NCI-H146 treated with DMSO at 0.1 percent for 48 hours (cell line): Measurements from ENCODE around the gene GNAI2.
"Not testable (repeated sequence)": the region's sequence is repeated elsewhere in the genome, so short reads cannot be mapped to it uniquely, and the experiment has no call there.

Experiments
- DNase-seq: peaks from one replicate; lab custom pipeline; 2025; ENCODE audit not compliant: unreplicated experiment; lab: John Stamatoyannopoulos, UW

The GNAI2 gene

DNA sequence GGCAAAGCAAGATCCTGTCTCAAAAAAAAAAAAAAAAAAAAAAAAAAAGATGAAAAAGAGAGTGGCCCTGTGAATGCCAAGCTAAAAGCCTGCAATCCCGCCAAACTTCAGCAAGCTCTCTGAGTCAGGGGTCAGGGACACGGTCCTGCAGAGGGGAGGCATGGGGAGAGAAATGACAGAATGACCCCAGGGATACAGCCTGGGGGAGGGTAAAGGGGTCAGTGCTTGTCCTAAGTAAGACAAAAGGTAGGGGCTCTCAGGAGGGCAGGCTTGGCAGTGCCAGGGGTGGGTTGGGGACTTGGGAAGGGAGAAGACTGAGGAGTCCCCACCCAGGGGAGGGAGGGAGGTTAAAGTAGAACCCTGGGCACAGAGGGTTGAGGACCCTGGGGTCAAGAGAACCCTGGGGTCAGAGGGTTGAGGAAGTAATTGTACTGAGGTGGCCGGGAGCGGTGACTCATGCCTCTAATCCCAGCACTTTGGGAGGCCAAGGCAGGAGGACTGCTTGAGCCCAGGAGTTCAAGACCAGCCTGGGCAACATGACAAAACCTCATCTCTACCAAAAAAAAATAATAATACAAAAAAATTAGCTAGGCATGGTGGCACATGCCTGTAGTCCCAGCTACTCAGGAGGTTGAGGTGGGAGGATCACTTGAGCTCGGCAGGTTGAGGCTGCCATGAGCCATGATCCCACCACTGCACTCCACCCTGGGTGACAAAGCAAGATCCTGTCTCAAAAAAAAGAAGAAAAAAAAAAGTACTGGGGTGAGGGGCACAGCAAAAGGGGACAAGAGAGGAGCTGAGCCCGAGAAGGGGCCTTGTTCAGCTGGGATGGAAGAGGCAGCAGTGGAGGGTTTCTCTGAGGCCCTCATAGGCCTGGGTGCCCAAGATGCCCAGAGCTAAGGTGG is 27.7 kb downstream of the GNAI2 start:
- DNase-seq = no peak

DNA sequence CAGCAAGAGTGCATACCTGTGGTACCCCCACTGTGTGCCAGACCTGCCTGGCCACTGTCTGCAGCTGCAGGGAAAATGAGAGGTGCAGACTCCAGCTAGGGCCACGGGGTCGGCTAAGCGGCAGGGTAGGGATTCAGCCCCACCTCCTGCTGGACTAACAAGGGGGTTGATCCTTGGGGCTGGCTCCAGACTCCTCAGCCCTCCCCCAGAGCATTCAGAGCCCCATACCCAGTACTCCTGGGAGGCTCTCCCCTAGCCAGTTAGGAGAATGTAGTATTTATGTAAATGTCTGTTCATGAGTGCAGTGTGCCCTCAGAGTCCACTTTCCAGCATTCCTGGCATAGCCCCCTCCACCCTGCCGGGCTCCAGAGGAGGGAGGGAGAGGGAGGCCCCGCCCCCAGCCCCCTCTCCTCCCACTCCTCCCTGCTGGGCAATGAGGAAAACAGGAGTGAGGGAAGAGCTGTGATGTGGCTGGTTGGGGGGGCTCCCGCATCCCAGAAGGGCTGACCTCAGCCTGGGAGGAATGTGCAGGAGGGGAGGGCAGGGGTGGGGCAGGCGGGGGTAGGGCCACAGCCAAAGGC is 28.5 kb downstream of the GNAI2 start:
- DNase-seq = no peak

DNA sequence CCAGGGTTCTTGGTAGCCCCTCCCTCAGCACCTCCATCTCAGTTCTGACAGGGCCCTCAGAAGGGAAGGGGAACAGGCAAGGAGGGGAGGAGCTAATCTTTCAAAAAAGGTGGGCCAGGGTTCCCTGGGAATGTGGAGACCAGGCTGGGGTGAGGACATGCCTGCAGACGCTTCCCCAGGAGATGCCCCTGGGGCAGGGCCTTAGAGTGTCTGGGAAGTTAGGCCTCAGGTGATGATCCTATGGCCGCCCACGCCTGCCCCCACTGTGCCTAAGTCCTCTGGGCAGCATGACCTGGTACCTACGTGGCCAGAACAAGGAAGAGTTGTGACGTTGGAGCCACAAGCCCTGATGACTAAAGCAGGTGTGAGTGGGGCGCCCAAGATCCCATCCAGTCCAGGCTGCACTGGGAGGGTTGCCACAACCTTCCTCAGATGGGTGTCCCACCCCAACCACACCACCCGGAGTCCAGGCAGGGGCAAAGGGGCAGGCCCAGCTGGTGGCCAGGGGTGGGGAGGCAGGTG is 29.0 kb downstream of the GNAI2 start:
- DNase-seq = no peak

DNA sequence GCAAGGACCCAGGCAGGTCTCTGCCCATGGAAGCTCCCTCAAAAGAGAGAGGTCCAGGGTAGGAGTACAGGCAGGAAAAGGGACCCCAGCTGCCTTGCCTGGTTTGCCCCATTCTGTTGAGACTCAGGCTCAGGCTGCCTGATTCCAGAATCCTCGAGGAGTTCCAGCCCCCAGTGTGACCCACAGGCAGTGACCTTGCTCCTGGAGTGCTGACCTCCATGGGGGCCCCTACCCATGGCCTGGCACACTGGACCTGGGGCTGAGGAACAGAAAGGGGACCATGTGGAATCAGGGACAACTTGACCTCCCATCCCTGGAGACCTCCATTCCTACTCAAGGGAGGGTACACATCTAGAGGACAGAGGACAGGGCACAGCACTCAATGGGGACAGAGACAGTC is 29.6 kb downstream of the GNAI2 start:
- DNase-seq = no peak

DNA sequence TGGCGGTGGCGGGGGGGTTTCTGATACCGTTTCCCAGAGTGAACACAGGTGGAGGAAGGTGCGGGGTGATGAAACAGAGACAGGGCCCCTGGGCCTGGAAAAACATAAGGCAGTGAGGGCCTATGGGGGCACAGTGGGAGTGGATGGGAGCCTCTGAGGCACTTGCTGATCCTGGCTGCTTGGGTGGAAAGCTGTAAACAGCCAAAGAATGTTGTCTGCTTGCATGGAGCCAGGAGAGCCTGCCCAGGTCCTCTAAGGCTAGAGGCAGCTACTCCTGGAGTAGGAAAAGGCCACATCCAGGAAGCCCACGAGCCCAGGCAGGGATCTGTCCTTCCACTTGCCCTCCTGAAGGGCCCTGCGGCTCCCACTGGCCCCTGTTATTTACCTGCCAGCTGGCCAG is 30.0 kb downstream of the GNAI2 start:
- DNase-seq = no peak

- DNase-seq = no peak
Observed at GRCh38 chr3:50266836-50267235, 30.8 kb downstream of the GNAI2 start.

- peak; percentile 16 for DNase-seq
Observed at GRCh38 chr3:50267280-50267913, 31.4 kb downstream of the GNAI2 start.

DNA sequence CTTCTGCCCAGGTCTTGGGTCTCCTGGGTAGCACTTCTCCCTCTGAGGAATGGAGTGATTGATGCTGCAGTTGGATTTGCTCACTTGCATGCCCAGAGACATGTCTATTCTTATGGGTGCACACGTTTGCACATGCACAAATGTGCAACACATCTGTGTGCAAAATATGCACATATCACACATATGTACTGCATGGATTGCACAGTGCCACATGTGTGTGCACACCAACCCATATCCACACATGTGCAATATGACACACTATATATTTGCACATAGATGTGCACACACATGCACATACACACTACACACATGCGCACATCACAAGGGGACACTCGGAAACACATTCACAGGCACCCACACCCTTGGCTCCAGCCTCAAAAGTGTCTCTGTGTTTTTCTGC is 32.3 kb downstream of the GNAI2 start:
- DNase-seq = no peak

- DNase-seq = no peak
Observed at GRCh38 chr3:50268703-50269451, 32.9 kb downstream of the GNAI2 start, which contains the start of gene SEMA3B. Gene SEMA3B (plus strand): TSS chr3:50269147. CDS start chr3:50269241, 94 bp downstream.

DNA sequence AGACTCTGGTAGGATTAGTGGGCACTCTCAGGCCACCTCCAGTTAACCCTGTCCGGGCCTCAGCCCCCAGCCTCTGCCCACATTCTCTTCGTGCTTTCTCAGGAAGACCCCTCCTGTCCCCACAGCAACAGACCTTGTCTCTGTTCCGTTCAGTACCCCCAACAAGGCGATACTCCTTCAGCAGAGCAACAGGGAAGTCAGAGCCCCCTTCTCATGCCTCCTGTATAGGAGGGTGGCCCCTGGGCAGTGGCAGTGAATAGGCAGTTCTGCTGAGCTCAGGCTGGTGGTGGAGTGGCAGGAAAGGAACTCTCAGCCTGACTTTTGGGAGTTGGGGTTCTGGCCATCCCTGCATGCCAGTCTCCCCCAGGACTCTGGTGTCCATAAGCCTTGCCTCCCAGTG is 33.5 kb downstream of the GNAI2 start:
- DNase-seq = no peak

DNA sequence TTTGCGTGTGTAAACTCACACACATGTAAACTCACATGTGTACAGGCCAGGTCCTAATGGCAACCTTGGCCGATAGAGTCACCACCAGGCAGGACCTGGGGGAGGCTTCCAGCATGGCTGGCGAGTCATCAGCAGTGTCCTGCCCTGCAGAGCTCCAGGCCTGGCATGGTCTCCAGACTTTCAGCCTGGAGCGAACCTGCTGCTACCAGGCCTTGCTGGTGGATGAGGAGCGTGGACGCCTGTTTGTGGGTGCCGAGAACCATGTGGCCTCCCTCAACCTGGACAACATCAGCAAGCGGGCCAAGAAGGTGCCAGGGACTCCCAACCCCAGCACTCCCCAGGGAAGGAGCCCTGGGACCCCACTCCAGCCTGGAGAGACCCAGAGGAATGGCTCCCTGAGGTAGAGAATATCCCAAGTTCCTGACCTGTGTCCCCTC is 34.0 kb downstream of the GNAI2 start:
- no peak for DNase-seq

DNA sequence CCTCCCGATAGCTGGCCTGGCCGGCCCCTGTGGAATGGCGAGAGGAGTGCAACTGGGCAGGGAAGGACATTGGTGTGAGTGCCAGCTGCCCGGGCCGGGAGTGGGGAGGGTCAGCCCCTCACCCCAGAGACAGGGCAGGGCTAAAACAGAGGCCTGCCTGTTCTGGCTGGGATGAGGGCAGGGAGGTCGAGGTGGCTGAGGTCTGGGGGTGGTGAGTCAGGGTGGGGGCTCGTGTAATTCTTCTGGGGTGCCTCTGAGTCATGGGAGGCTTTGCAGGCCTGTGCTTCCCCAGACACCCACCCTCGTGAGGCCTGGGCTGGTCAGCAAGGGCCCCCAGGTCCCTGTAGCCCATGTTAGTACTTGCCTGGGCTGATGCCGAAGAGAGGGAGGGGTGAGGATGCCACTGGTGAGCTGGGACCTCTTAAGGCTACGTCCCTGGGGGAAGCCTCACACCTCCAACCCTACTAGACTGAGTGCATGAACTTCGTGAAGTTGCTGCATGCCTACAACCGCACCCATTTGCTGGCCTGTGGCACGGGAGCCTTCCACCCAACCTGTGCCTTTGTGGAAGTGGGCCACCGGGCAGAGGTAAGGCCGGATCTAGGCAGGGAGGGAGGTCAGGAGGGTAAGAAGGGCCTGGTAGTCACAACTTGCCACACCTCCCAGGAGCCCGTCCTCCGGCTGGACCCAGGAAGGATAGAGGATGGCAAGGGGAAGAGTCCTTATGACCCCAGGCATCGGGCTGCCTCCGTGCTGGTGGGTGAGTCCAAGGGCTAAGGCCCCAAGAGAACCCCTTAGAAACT is 34.6 kb downstream of the GNAI2 start:
- DNase-seq = no peak

DNA sequence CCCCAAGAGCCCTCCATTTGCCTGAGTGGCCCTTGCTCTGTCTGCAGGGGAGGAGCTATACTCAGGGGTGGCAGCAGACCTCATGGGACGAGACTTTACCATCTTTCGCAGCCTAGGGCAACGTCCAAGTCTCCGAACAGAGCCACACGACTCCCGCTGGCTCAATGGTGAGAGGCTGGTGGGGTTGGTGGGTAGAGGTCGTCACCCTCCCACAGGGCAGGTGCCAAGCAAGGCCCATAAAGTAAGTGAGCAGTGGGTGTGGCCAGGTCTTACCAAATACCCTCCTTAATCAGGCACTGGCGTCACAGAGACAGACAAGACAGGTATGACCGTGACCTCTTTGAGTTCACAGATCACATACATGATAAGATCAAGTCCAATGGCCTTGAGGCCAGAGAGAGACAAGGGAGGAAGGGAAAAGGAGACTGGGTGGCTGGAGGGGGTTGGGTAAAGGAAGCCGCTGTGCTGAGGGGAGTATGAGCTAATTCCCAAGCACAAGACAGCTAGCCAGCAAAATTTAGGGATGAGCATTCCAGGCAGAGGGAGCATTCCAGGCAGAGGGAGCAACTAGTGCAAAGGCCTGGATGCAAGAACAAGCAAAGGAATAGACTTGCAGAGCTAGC is 35.4 kb downstream of the GNAI2 start:
- no peak for DNase-seq

- DNase-seq = not testable (repeated sequence)
Observed at GRCh38 chr3:50272538-50272910, 36.5 kb downstream of the GNAI2 start.

GRCh38 chr3:50272911-50273688 is 37.1 kb downstream of the GNAI2 start:
- DNase-seq = peak; percentile 40

DNA sequence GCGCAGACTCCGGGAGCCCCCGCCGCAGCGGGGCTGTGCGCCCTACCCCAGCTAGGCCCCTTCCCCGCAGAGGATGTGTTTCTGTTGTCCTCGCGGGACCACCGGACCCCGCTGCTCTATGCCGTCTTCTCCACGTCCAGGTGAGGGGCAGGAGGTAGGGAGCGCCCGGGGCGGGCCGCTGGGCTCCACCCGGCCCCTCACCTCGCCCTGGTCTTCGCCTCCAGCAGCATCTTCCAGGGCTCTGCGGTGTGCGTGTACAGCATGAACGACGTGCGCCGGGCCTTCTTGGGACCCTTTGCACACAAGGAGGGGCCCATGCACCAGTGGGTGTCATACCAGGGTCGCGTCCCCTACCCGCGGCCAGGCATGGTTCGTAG is 37.7 kb downstream of the GNAI2 start:
- DNase-seq = no peak

DNA sequence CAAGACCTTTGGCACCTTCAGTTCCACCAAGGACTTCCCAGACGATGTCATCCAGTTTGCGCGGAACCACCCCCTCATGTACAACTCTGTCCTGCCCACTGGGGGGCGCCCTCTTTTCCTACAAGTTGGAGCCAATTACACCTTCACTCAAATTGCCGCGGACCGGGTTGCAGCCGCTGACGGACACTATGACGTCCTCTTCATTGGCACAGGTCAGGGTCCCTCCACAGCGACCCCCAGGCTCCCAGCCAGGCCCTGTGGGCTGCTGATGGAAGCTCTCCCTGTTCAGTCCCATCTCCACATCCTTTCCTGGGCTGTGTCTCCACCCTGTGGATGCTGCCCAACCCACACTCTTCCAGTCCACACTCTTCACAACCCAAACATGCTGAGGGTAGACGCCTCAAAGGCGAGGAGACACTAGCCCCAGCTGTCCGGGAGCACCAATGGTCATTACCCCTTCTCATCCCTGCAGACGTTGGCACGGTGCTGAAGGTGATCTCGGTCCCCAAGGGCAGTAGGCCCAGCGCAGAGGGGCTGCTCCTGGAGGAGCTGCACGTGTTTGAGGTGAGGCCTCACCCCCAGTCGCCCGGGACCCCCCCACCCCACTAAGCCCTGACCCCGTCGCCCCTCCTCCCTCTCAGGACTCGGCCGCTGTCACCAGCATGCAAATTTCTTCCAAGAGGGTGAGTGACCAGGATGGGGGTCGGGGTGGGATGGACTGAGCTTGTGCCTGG is 38.5 kb downstream of the GNAI2 start:
- DNase-seq = no peak
